Endometrial microvascular endothelial cells (primary cell): ENCODE data around the gene PABPC3. TPM values are rescaled to one million over a fixed set of nuclear protein-coding genes. Genes with fewer than 3 reads are reported as not detected.

ENCODE experiments used
- in situ Hi-C: cut with HindIII; loops from 2 replicates; pipeline ENCODE4 v1.10.0; 2017; ENCODE audit warnings: low sequenced_read_pairs, low pct_unique_long_range_greater_than_20kb; ENCODE audit errors: inconsistent ontology term
- total RNA-seq: library from RNA; depleted of rRNA; stranded (reverse); fragments of >200 nt; gene quantifications from one replicate; pipeline ENCODE4 v1.2.3, GENCODE V29; 2015; ENCODE audit errors: inconsistent ontology term

PABPC3 gene
- total RNA-seq, result not detected

- in situ Hi-C loops, result no loop called here
Measured at GRCh38 chr13:25095851-25096453, at the start of gene PABPC3. TSS of gene PABPC3 (plus strand) at chr13:25096136. CDS start at chr13:25096199, 63 bp downstream.

GRCh38 chr13:25046274-25046984 lies 49.5 kb upstream of the PABPC3 start:
- in situ Hi-C loops, result no loop called here

- in situ Hi-C loops, result no loop called here
Measured at GRCh38 chr13:25046985-25047511, 48.9 kb upstream of the PABPC3 start.

GRCh38 chr13:25051065-25051464 lies 44.9 kb upstream of the PABPC3 start:
- in situ Hi-C loops, result no loop called here

- in situ Hi-C loops, result no loop called here
Measured at GRCh38 chr13:25059166-25059565, 36.8 kb upstream of the PABPC3 start.

GRCh38 chr13:25059958-25060357 lies 36.0 kb upstream of the PABPC3 start:
- in situ Hi-C loops, result no loop called here

- in situ Hi-C loops, result no loop called here
Measured at GRCh38 chr13:25062479-25062878, 33.5 kb upstream of the PABPC3 start.

GRCh38 chr13:25064396-25064795 lies 31.5 kb upstream of the PABPC3 start:
- in situ Hi-C loops, result no loop called here

GRCh38 chr13:25065974-25066770 lies 29.8 kb upstream of the PABPC3 start:
- in situ Hi-C loops, result no loop called here

- in situ Hi-C loops, result no loop called here
Measured at GRCh38 chr13:25067064-25067463, 28.9 kb upstream of the PABPC3 start.

- in situ Hi-C loops, result no loop called here
Measured at GRCh38 chr13:25068810-25069209, 27.1 kb upstream of the PABPC3 start.

- in situ Hi-C loops, result no loop called here
Measured at GRCh38 chr13:25069236-25069635, 26.7 kb upstream of the PABPC3 start.

- in situ Hi-C loops, result no loop called here
Measured at GRCh38 chr13:25069911-25070310, 26.0 kb upstream of the PABPC3 start.

- in situ Hi-C loops, result no loop called here
Measured at GRCh38 chr13:25080773-25081172, 15.2 kb upstream of the PABPC3 start.

GRCh38 chr13:25084096-25084495 lies 11.8 kb upstream of the PABPC3 start:
- in situ Hi-C loops, result no loop called here

GRCh38 chr13:25085125-25085742 lies 10.7 kb upstream of the PABPC3 start:
- in situ Hi-C loops, result no loop called here

- in situ Hi-C loops, result no loop called here
Measured at GRCh38 chr13:25088562-25089221, 7.2 kb upstream of the PABPC3 start.

- in situ Hi-C loops, result no loop called here
Measured at GRCh38 chr13:25097426-25097825, 1.5 kb downstream of the PABPC3 start.

- in situ Hi-C loops, result no loop called here
Measured at GRCh38 chr13:25103711-25104110, 7.8 kb downstream of the PABPC3 start.
